GM21528 (cell line): ENCODE results near the gene ANO9.
"Not testable (repeated sequence)": the region's sequence is repeated elsewhere in the genome, so short reads cannot be mapped to it uniquely, and the experiment has no call there.

ENCODE experiments used
- ATAC-seq: cut with Tn5 transposase; IDR thresholded peaks from one replicate; pipeline ENCODE4 v1.9.1; 2021; ENCODE audit warnings: mild to moderate bottlenecking, moderate library complexity; ENCODE audit not compliant: unreplicated experiment, low FRiP score

ANO9 gene

GRCh38 chr11:391117-392017 is 50.4 kb downstream of the ANO9 start:
- ATAC-seq: no peak

- ATAC-seq: no peak
Measured at GRCh38 chr11:390175-390574, 51.6 kb downstream of the ANO9 start.

DNA sequence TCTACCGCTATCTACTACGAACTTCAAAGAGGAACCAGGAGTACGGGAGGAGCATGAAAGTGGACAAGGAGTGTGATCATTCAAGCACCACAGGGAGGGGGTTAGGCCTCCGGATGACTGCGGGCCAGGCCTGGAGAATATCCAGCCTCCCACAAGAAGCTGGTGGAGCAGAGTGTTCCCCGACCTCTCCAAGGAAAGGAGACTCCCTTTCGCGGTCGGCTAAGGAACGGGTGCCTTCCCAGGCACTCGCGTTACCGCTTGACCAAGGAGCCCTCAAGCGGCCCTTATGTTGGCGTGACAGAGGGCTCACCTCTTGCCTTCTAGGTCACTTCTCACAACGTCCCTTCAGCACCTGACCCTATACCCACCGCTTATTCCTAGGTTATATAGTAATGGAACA is 52.4 kb downstream of the ANO9 start:
- not testable (repeated sequence) for ATAC-seq

- ATAC-seq: no peak
Measured at GRCh38 chr11:387193-387793, 54.5 kb downstream of the ANO9 start.

DNA sequence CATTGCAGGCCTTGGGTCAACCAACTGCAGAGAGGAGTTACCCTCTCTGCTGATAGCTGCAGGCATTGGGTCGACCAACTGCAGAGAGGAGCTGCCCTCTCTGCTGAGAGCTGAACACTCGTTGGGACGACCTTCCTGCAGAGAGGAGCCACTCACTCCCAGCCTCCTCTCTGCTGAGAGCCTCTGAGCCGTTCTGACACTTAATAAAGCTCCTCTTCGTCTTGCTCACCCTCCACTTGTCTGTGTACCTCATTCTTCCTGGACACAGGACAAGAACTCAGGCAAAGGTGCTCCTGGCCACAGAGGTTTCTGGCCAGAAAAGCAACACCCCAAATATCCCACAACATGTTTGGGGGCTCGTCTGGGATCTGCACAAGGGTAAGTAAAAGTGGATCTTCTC is 55.3 kb downstream of the ANO9 start:
- ATAC-seq: no peak

DNA sequence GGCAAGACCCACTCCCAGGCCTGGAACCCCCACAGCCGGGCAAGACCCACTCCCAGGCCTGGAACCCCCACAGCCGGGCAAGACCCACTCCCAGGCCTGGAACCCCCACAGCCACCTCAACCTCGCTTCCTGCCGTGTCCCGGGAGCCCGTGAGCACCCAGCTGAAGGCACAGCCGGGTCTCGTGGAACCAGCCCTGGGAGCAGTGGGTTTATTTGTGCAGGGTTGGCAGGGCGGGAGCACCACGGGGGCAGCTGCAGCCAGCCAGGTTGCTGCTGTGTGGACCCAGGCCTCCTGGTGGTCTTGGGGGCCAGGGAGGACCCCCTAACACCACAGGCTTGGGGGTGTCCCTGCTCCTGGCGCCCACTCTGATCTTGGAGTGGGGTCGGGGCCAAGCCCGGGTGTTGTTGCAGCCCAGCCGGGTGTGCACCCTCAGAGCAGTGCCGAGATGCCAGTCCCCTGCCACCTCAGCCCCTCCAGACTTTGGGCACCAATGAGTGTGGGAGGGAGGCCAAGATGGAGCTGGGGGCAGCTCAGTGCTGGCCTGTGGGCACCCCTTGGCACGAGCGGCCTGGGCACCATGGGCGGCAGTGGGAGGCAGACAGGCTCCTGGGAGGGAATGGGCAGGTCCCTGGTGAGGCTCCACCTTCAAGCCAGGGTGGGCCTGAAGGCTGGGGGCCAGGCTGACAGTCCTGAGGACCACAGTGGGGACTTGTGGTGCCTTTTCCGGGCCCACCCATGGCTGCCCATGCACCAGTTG is 56.0 kb downstream of the ANO9 start:
- ATAC-seq: no peak

DNA sequence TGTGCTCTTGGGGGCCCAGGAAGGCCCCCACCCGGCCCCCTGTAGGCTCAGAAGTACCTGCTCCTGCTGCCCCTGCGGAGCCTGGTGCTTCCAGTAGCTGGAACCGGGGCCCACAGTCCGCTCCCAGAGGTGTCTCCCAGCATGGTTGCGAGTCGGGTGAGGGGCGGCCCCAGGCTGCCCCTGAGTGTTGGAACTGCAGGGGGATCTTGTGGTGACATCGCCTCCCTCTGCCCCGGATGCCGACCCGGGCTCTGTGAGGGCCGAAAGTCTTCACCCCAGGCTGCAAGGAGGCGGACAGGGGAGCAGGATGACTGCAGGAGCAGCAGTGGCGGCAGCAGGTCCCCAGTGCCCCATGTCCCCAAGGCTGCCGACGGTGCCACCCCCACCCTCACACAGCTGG is 57.3 kb downstream of the ANO9 start:
- no peak for ATAC-seq

DNA sequence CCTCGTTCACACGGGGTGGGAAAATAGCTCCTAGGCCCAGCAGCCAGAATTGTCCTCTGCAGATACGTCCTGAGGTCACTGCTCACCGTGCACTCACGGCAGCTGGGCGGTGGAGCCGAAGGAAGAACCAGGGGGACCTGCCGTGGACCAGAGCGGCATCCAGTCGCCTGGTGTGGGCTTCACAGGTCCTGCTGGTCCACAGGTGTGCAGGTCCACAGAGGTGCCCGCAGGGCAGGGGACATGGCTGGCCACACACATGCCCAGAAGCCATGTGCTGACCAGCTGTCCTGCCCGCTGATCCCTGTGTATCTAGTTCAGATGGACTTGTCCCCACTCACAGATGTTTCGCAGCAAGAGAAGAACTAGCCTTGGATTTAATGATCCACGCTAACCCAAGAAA is 58.4 kb downstream of the ANO9 start:
- ATAC-seq: no peak

DNA sequence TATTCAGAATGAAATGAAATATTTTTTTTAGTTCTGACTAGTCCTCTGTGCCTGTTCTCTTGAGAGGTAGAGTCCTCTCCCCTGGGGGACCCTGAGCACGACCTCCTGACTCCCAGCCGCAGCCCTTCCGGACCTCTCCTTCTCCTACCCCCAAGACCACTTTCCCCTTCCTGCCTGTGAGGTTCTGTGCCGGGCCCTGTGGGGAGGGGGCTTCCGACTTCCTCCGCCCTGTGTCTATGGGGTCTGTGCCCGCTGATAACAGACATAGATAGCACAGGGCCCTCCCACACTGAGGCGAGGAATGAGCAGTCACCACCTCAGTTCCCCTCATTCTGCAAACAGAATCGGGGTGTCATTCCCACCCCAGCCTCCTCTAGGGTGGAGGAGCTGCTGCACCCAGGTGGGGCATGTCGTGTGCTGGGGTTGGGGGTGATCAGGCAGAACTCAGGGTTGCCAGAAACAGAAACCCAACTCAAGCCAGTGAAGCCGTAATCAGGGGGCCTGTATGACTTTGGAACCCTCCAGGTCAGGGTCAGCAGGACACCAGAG is 59.7 kb downstream of the ANO9 start:
- ATAC-seq: no peak

DNA sequence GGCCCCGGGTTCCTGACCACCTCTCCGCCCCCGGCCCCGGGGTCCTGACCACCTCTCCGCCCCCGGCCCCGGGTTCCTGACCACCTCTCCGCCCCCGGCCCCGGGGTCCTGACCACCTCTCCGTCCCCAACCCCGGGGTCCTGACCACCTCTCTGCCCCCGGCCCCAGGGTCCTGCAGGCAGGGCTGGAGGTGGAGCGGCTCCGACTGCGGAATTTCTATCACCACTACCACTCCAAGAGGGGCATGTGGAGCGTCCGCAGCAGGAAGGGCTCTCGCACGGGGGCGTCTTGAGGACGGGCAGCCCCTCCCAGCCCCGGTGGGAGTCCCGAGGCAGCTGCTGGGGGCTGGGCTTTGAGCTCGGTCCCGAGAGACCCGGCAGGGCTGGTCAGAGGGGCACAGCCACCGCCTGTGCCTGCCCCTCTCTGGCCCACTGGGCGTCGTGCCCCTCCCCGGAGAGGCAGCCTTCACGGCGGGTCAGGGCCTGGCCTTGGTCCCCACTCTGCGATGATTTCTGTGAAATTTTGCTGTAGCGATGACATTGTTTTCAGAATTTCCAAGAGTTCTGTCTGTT is 60.2 kb downstream of the ANO9 start:
- no peak for ATAC-seq

DNA sequence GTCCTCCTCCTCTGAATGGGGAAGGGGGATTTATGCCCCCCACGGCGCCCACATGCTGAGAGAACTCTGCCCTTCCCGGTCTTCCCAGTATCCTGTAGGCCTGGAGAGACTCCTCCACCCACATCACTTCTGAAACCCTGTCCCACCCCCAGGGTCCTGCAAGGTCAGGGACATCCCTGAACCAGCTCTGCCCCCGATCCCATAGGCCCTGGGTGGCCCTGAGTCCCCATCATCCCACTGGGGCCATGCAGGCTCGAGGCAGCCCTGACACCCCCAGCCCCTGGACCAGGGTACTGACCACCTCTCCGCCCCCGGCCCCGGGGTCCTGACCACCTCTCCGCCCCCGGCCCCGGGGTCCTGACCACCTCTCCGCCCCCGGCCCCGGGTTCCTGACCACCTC is 60.8 kb downstream of the ANO9 start:
- no peak for ATAC-seq

GRCh38 chr11:380491-380890 is 61.3 kb downstream of the ANO9 start:
- no peak for ATAC-seq

DNA sequence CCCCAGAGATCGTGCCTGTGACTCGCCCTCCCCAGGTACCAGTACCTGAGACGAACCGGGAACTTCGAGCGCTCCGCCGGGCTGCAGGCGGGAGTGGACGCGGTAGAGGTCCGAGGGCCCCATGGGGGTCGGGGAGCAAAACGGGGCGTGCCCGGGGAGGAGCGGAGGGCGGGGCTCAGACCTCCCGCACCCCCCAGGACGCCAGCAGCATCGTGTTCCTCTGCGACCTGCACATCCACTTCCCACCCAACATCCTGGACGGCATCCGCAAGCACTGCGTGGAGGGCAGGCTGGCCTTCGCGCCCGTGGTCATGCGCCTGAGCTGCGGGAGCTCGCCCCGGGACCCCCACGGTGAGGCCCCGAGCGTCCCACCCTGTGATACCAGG is 61.7 kb downstream of the ANO9 start:
- ATAC-seq: no peak

DNA sequence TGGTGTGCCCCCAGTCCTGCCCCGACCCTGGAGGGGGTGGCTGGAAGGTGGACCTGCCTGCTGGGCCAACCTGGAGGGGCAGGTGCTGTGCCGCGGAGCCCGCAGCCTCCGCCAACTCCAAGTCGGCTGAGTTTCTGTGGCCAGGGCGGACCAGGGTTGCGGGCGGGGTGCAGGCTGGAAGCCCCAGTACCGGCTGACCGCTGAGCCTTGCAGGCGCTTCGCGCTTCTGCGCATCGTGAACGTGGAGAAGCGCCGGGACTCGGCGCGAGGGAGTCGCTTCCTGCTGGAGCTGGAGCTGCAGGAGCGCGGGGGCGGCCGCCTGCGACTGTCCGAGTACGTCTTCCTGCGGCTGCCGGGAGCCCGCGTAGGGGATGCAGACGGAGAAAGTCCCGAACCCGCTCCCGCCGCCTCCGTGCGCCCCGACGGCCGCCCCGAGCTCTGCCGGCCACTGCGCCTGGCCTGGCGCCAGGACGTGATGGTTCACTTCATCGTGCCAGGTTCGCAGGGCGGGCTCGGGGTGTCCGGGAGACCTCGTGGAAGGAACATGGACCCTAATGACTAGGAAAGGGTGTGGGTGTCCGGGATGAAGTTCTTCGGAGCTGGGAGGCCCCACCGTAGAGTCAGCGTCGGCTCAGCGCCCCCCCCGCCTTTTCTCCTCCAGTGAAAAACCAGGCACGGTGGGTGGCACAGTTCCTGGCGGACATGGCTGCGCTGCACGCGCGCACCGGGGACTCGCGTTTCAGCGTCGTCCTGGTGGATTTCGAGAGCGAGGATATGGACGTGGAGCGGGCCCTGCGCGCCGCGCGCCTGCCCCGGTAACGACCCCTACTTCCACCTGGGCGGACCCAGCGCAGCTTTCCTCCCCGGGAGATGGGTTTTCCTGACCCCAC is 62.4 kb downstream of the ANO9 start:
- no peak for ATAC-seq

DNA sequence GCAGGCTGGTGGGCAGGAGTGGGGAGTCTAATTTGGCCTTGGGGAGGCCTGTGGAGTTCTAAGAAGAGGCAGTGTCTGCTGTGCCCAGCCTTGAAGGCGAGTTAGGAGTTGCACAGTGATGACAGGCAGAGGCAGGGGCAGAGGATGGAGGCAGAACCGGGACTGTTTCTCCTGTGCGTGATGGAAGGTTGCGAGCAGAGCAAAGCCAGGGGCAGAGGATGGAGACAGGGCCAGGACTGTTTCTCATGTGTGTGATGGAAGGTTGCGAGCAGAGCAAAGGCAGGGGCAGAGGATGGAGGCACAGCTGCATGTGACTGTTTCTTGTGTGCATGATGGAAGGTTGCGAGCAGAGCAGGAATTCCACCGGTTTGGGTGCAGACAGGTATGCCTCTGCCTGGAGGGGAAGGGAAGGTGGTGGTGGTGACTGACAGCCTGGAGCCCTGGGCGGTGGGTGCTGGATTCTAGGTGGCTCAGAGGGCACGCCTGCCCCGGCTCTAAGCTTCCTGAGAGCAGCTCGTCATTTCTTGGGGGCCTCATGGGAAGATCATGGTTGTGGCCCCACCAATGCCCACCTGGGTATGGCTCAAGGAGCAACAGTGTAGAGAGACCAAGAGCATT is 63.8 kb downstream of the ANO9 start:
- ATAC-seq: no peak

DNA sequence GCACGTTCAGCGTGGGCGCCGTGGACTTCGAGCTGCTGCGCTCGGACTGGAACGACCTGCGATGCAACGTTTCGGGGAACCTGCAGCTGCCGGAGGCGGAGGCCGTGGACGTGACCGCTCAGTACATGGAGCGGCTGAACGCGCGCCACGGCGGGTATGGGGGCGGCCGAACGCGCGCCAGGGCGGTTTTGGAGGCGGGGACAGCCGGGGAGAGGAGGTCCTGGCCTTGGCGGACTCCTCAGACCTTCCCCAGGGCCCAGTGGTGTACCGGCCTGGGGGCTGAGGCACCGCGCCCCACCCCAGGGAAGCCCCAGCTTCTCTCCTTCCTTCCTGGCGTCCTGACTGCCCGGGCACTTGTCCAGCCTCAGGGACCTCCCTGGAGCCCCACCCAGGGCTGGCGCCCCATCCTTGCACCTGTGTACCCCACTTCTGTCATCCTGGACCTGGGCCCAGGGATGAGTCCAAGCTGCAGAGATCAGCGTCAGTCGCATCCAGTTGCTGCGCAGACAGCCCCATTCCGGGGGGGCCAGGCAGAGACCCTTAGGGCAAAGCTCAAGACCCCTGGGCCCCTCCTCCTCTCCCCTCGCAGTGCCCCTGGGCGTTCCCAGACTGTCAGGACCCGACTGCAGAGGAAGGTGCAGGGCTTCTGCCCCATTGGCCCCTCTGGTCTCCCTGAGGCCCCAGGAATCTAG is 64.5 kb downstream of the ANO9 start:
- ATAC-seq: no peak

GRCh38 chr11:376531-377173 is 65.2 kb downstream of the ANO9 start:
- no peak for ATAC-seq
